GM18519 (cell line): Measurements from ENCODE around the gene CPLX1.
"Not testable (repeated sequence)": the region's sequence is repeated elsewhere in the genome, so short reads cannot be mapped to it uniquely, and the experiment has no call there.

ENCODE experiments used
- ATAC-seq: cut with Tn5 transposase; IDR thresholded peaks from one replicate; pipeline ENCODE4 v1.9.1; 2021; ENCODE audit warnings: mild to moderate bottlenecking, moderate library complexity; ENCODE audit not compliant: unreplicated experiment, low FRiP score

Gene CPLX1

DNA sequence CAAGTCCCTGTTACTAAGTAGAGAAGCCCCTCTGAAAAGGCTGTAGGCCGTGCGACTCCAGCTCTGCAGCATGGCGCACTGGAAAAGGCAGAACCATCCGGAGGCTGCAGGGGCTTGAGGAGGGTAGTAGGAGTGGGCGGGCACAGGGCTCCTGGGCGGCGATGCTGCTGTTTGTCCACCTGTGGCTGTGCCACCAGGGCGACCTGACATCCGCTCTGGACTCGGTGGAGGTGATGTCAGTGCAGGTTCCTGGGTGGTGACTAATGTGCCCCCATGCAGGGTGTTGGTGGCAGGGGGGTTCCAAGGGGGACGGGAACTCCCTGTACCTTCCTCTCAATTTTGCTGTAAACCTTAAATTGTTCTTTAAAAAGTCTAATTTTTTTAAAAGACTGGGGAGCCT lies 62.0 kb downstream of the CPLX1 start:
- no peak for ATAC-seq

DNA sequence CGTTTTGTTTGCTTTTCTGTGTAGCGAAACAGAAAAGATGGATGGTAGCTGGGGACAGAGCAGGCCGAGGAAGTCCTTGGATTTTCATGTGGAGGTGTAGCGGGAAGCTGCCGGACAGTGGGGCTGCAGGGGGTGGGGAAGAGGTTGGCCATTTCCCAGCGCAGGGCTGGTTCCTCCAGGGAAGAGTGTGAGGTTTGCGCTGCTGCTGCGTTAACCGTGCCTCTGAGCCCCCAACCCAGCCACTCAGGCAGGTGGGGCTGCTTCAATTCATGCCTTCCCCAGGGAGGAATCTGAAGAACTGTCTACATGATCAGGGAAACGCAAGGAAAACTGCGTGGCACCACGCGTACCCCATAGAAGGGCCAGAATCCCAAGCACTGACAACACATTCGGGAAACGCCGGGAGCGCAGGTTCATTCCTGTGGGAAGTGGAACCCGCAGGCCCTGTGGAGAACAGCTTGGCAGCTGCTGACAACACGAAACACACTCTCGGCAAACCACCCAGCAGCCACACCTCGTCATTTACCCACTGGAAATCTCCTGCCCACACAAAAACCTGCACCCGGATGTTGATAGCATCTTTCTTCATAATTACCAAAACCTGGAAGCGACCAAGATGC lies 62.6 kb downstream of the CPLX1 start:
- ATAC-seq, result no peak

DNA sequence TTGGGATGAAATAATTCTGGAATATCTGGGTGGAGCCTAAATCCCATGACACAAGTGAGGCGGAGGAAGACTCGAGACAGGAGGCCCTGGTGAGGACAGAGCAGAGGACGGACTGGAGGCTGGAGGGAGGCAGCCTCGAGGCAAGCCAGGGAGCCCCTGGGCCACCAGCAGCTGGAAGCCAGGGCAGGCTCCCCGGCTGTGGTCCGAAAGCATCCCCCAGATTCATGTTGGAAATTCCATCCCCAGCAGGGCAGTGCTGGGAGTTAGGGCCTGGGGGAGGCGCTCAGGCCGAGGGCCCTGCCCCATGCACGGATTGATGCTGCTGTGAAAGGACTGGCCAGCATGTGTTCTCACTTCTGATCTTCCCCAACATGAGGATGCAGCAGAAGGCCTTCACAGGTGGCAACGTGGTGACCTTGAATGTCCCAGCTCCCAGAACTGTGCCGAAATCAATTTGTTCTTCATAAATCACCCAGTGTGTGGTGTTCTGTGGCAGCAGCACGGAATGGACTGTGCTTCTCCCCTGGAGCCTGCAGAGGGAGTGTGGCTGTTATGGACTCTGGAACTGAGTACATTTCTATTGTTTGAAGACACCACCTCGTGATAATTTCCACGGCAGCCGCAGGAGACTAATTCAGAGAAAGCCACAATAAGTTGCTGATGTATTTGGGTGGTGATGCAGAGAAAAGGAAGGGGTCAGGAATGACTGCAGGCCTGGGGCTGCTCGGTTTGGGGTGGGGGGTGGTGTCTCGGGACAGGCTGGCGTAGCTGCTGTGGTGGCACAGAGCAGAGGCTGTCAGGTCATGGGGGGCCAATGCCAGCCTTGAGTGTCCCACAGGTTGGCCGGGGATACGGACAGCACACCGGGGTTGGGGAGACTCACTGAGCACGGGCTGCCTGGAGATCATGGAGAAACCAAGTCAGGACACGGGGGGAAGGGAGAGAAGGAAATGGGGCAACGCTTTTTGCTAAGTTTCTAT lies 63.4 kb downstream of the CPLX1 start:
- ATAC-seq, result no peak

DNA sequence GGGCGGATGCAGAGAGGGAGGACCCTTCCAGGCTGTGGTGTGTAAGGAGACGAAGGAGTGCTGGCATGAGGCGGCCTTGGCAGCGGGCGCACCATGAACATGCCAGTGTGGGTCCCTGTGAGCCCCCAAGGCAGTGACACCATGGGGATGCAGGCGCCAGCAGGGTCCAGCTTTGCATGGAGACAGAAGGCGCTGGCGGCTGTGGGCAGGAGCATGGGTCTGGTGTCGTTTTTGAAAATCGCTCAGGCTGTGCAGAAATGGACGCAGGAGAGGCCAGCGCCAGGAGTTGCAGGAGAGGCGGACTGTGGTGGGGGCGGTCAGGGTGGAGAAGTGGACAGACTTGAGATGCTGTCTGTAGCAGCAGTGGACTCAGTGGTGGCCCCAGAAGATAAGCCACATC lies 64.2 kb downstream of the CPLX1 start:
- ATAC-seq, result no peak

DNA sequence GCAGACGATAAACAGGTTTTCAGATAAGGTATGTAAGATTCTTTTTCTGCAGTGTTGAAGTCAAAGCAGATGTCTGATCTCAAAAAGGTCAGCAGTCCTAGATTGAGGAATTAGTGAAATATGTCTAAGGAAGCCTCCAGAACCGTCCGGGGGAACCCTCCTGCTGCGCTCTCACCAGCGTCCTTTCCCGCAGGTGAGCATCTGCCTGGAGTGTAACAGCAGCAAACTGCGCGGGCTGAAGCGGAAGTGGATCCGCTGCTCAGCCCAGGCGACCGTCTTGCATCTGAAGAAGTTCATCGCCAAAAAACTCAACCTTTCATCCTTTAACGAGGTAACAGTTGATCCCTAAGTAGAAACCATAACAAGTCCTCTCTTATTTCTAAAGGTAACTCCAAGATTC lies 64.8 kb downstream of the CPLX1 start:
- no peak for ATAC-seq

DNA sequence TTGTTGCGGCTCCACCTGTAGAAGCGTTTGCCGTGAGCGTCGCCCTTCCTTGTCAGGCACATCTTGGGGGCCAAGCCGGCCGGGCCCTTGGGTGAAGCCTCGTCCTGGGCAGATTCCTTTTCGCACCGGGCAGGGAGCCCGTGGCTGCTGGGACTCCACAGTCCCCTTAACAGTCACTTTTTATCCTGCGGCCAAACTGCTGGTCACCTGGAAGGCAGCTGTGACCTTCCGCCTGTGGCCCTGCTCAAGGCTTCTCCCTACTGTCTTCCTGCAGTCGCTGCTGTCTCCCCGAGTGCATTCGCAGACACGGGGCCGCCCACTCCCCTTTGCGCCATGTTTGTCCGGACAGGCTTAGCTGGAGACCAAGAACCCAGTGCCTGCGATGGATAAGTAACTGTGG lies 65.3 kb downstream of the CPLX1 start:
- ATAC-seq, result no peak

DNA sequence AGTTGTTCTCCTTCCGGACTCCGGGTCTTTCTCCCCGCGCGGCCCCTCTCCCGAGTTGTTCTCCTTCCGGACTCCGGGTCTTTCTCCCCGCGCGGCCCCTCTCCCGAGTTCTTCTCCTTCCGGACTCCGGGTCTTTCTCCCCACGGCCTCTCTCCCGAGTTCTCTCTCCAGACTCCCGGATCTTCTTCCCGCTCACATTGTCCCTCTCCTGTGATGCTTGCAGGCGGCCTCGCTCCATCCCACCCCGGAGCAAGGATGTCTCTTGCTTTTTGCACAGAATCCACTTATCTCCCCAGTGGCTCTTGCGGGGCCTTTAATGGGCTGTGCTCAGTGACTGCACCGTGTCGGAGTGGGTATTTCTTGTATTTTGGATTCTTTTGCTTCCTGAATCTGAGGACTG lies 66.1 kb downstream of the CPLX1 start:
- ATAC-seq, result not testable (repeated sequence)

DNA sequence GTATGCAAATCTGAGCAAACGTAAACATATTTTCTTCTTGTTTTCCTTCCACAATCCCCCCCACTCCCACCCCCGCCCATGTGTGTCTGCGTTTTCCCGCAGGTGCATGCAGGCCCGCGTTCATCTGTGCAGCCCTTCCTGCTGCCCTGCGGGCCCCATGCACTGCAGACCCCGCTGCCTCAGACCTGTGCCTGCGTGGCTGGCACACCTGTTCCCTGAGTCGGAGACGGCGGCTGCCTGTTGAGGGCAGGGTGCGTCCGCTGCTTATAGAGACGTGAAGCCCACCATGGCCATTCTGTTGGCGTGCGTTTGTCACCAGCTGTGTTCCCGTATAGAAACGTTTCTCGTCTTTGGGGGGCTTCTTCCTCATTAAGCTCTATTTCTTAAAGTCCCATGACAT lies 68.8 kb downstream of the CPLX1 start:
- no peak for ATAC-seq

DNA sequence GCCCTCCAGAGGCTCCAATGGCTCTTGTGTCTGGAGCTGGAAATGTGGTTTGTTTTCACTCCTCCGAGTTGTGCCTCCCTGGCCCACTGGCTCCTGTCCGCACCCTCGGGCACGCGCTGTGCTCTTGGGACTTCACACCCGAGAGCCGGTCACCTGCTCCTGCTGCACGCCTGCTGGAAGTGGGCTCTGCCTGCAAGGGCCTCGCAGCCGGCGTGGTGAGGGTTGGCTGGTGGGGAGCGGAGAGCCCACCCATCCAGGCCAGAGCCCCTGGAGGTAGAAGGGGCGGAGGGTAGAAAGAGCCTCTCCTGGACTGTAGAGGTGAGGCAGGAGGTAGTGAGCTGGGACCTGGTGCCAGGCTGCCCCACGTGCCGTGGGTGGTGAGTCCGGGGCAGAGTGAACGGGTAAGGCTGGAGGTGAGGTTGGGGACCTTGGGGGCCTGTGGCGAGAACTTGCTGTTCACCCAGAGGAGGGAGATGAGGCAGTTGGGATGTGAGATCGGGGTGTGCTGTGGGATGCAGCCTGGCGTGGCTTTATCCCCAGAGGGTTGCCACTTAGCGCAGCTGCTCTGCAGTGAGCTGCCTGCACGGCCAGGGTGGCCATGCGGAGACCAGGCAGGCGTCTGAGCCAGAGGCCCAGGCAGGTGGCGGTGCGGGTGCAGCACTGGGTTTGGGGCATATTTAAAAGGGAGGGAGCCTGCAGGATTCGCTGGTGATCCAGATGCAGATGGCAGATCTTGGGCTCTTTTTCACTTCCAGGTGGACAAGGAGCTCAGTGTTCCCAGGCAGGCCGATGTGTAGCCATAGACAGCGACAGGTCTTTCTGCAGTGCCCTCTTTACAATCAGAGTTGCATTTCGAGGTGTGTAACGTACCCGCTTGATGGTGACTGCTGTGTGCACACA lies 71.5 kb downstream of the CPLX1 start:
- no peak for ATAC-seq

DNA sequence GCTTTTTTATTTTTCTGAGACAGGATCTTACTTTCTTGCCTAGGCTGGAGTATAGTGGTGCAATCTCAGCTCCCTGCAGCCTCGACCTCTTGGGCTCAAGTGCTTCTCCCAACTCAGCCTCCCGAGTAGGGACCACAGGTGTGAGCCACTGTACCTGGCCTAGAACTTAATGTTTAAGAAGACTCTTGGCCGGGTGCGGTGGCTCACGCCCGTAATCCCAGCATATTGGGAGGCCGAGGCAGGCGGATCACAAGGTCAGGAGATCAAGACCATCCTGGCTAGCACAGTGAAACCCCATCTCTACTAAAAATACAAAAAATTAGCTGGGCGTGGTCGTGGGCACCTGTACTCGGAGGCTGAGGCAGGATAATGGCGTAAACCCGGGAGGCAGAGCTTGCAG lies 72.7 kb downstream of the CPLX1 start:
- ATAC-seq, result not testable (repeated sequence)

DNA sequence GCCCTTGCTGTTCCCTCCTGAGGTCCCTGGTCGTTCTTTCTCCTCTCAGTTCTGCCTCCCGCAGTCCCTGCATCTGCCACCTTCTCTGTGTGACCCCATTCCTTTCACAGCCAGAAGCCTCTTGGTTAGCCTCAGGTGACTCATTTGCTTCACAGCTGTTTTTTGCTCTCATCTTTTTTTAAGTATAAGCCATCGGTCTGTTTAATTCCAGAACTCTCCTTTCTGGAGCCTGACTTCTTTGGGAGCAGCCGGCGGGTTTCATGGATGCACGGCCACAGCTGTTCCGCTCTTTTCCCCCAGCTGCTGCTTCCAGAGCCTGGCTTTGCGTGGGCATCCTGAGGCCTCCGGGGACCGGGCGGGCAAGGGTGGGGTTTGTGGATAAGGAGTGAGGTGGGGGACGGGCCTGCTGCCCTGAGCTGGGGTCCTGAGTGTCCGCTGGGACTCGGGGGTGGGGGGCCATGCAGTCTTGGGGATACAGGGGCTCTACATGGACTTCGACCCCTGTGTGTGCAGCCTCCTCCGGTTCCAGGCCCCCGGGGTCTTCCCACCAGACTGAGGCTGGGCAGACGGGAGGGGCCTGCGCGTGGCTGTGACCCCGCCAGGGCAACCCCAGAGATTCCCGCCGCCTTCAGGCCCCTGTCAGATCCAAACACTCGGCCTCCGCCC lies 73.6 kb downstream of the CPLX1 start:
- ATAC-seq, result no peak

DNA sequence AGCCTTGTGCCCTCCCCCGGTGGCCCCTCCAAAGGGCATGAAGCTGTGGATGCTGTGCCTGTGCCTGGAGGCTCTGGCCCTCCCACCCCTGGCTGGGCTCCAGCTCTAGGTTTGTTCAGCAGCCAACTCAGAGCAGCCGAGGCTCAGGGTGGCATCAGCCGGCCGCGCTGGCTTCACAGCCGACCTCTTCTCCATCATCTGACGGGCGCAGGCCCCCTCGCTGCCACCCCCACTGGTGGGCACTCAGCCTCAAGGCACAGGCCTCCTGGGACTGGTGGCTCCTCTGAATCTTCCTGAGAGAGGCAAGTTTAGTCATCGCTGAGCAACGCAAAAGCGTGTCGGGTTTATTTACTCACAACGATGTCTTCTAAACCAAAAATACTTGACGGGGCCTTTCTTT lies 74.3 kb downstream of the CPLX1 start:
- no peak for ATAC-seq

DNA sequence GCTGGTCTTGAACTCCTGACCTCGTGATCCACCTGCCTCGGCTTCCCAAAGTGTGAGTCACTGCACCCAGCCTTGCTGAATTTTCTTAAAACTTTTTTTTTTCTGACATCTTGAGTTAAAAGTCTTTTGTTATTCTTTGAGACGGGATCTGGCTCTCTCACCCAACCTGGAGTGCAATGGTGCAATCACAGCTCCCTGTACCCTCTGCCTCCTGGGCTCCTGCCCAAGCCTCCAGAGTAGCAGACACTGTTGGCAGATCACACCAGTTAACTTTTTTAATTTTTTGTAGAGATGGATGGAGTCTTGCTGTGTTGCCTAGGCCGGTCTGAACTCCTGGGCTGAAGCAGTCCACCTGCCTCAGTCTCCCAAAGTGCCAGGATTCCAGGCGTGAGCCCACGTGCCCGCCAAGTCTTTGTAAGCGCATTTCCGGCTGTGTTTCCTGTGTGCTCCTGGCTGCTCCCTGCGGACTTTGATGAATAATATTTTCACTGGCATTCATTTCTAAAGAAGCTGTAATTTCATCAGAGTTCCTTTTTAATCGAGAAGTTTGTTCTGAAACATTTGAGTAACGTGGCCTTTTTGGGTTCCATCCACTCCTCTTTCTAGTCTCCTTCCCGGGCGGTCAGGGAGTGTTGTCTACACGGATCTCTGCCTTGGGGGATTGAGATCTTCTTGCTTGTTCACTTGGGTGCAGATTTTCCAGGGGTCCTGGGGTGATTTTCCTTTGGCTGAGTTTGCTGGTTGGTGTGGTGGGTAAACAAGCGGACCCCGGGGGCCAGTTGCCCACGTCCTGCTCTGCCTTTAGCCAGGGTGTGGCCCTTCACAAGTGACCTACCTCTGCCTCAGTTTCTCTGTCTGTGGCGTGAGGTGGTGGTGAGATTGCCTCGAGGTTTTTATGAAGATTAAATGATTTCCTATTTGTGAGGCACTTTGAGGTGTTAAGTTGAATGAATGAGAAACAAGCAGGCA lies 75.9 kb downstream of the CPLX1 start:
- ATAC-seq, result no peak

DNA sequence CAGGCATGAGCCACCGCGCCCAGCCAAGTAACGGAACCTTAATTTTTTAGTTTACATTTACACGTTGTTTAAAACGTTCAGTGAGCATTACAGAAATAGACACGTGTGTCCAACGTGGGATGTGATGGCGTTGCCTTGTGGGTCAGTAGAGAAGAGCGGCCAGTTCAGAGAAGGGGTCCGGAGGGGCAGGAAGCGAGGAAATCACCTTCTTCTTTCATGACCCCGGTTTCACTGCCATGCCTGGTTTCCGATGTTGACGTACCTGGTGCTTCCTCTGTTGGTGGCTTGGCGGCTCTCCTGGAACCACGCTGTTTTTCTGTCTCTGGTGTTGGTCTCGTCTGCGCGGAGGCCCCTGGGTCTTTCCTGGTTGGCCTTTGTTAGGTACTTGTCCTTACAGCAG lies 77.5 kb downstream of the CPLX1 start:
- ATAC-seq, result no peak

DNA sequence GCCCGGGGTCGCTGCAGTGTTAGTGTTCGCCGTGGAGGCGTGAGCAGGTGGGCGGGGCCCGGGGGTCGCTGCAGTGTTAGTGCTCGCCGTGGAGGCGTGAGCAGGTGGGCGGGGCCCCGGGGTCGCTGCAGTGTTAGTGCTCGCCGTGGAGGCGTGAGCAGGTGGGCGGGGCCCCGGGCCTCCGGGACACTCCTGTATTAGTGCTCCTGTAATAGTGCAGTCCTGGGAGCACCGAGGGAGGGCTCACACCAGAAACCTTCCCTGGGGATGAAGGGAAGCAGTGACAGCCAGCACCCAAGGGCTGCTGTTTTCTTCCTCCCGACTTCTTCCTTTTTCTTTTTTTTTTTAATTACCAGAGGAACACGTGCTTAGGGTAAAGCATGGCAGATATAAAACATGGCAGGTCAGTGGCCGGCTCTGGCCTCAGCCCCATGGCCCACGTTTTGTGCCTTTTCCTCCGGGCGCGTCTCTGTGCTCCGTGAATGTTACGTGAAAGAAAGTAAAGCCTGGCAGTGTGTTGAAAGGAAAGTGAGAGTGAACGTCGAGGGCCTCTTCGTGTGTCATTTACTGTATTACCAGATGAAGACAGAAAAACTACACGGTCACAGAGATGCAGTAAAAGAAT lies 78.3 kb downstream of the CPLX1 start:
- ATAC-seq, result no peak

DNA sequence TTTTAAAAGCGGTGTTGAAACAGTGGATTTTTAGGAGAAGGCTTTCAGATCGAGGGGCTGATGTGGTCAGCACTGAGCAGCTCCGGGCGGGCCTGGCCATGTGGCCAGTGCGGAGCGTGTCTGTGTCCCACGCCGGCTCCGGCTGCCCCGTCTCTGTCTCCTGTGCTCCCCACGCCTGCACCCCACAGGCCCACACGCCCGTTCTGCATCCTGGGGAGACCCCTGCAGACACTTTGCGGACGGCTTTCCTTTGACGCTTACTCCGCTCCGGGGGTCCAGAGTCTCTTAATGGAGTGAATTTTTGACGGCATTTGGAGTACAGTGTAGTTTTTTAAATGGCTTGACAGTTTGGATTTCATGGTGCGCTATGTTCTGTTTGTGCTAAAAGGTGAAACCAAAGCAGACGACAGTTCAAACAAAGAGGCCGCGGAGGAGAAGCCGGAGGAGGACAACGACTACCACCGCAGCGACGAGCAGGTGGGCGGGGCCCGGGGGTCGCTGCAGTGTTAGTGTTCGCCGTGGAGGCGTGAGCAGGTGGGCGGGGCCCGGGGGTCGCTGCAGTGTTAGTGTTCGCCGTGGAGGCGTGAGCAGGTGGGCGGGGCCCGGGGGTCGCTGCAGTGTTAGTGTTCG lies 81.6 kb downstream of the CPLX1 start:
- ATAC-seq, result no peak

DNA sequence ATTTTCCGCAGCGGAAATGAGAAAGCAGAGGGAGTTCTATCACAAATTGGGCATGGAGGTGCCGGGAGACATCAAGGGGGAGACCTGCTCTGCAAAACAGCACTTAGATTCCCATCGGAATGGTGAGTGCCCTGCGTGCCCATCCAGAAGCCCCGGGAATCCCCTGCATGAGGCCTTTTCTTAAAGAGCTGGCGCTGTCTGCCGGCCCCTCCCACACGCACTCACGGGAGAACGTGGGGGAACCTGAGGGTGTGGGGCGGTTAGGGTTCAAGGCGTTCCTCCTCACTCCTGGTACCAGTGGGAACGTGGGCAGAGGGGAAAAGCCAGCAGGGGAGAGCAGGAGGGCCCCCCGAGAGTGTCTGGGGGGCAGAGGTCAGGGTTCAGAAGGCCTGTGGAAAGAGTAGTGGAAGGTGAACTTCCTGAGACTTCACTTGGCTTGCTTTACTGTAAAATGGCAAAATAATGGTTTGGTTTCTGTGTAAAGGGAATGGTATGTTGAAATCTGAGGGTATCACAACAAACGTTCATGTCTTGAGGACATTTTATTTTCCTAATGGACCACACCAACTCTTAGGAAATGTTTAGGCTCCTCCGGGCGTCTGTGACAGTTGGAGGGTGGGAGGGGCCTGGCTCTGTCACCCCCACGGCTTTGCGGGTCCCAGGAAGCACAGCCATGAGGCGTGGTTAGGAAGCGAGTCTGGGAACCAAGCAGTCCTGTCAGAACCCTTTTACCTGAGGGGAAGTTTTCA lies 82.3 kb downstream of the CPLX1 start:
- no peak for ATAC-seq
